Dendritic cell treated with granulocyte-macrophage colony-stimulating factor and Interleukin-4, amounts not matched to agents 40 ng/mL and 50 ng/mL, for 4 days (primary cell): ENCODE results near the gene MPZL2.

Source experiments
- H3K27ac Mint-ChIP-seq: one replicate; pipeline ENCODE4 v1.8.0; 2022; ENCODE audit warnings: mild to moderate bottlenecking, mixed read lengths
- H3K27me3 Mint-ChIP-seq: one replicate; pipeline ENCODE4 v1.8.0; 2022; ENCODE audit warnings: mild to moderate bottlenecking, mixed read lengths
- H3K36me3 Mint-ChIP-seq: one replicate; pipeline ENCODE4 v1.8.0; 2022; ENCODE audit warnings: low read depth, mixed read lengths
- H3K4me1 Mint-ChIP-seq: one replicate; pipeline ENCODE4 v1.8.0; 2022; ENCODE audit warnings: low read depth, mixed read lengths
- H3K4me3 Mint-ChIP-seq: one replicate; pipeline ENCODE4 v1.8.0; 2022; ENCODE audit warnings: mild to moderate bottlenecking, moderate library complexity, mixed read lengths
- H3K9me3 Mint-ChIP-seq: one replicate; pipeline ENCODE4 v1.8.0; 2022; ENCODE audit warnings: mixed read lengths
- intact Hi-C: fragments of 100-400 bp; cut with micrococcal nuclease; formaldehyde crosslinking; loops from one replicate; pipeline ENCODE4 v1.15.0; 2022

The MPZL2 gene

GRCh38 chr11:118295199-118295598 lies 31.1 kb upstream of the MPZL2 start:
- Mint-ChIP-seq H3K4me3 (no peak overlapping the region), H3K4me1 (peaks cover 25% of the 10 kb centered on the region), H3K27me3 (no peaks in the 10 kb centered on the region), H3K9me3 (peaks cover 1% of the 10 kb centered on the region), H3K27ac (no peak overlapping the region), H3K36me3 (no peaks in the 10 kb centered on the region)
- intact Hi-C loops = no loop called here

GRCh38 chr11:118294053-118294452 lies 30.0 kb upstream of the MPZL2 start:
- intact Hi-C loops = loop anchor here (1.0 kb wide), 1 partner anchor 58 kb away; no protein-coding TSS in a partner anchor
- peaks cover 30% of the 10 kb centered on the region for H3K4me1 Mint-ChIP-seq
- no peak overlapping the region for H3K4me3 Mint-ChIP-seq
- H3K27me3 Mint-ChIP-seq = no peaks in the 10 kb centered on the region
- no peaks in the 10 kb centered on the region for H3K36me3 Mint-ChIP-seq
- H3K27ac Mint-ChIP-seq = no peak overlapping the region
- peaks cover 8% of the 10 kb centered on the region for H3K9me3 Mint-ChIP-seq

GRCh38 chr11:118291477-118292135 lies 27.5 kb upstream of the MPZL2 start:
- Mint-ChIP-seq H3K36me3 (no peaks in the 10 kb centered on the region), H3K27ac (peak overlapping the region; percentile 21)

GRCh38 chr11:118290923-118291322 lies 26.8 kb upstream of the MPZL2 start:
- Mint-ChIP-seq H3K4me3 (no peak overlapping the region), H3K9me3 (peaks cover 8% of the 10 kb centered on the region)

More at GRCh38 chr11:118291477-118292135, 27.5 kb upstream of the MPZL2 start:
- Mint-ChIP-seq H3K4me1 (peaks cover 34% of the 10 kb centered on the region), H3K9me3 (peaks cover 8% of the 10 kb centered on the region), H3K4me3 (no peak overlapping the region), H3K27me3 (no peaks in the 10 kb centered on the region)
- intact Hi-C loops = loop anchor here (1.0 kb wide), 2 partner anchors 93 to 146 kb away; no protein-coding TSS in a partner anchor

DNA sequence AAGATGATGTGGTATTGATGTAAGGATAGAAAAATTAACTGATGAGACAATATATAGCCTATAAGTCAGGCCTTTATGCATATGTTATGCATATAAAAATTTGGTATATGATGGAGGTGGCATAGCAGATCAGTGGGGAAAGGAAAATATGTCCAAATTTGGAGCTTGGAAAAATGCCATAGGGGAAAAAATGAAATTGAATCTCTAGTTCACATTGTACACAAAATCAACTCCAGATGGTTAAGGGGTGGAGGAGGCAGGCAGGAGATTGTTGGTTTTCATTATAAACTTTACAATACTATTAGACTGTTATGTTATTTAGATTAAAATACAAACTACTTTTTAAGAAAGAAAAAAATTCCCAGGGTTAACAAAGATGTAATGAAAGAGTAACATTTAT lies 25.3 kb upstream of the MPZL2 start:
- peaks cover 31% of the 10 kb centered on the region for H3K4me1 Mint-ChIP-seq
- no peaks in the 10 kb centered on the region for H3K27me3 Mint-ChIP-seq
- no peak overlapping the region for H3K27ac Mint-ChIP-seq
- intact Hi-C loops = no loop called here
- peaks cover 8% of the 10 kb centered on the region for H3K9me3 Mint-ChIP-seq
- H3K36me3 Mint-ChIP-seq = no peaks in the 10 kb centered on the region
- no peak overlapping the region for H3K4me3 Mint-ChIP-seq

More at GRCh38 chr11:118290923-118291322, 26.8 kb upstream of the MPZL2 start:
- Mint-ChIP-seq H3K27ac (peak overlapping the region; percentile 21), H3K36me3 (no peaks in the 10 kb centered on the region), H3K27me3 (no peaks in the 10 kb centered on the region), H3K4me1 (peaks cover 37% of the 10 kb centered on the region)
- intact Hi-C loops = loop anchor here (1.0 kb wide), 2 partner anchors 93 to 146 kb away; no protein-coding TSS in a partner anchor

DNA sequence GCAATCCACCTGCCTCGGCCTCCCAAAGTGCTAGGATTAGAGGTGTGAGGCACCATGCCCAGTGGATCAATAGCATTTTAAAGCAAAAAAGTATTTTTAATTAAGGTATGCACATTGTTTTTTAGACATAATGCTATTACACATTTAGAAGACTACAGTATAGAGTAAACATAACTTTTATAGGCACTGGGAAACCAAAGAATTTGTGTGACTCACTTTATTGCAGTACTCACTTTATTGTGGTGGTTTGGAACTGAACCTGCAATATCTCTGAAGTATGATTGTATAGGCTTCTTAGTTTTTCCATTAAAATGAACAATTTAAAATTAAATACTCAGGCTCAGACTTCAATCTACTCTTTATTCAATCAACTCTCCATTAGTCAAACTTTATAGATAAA lies 22.9 kb upstream of the MPZL2 start:
- no peak overlapping the region for H3K27ac Mint-ChIP-seq
- intact Hi-C loops = no loop called here
- H3K9me3 Mint-ChIP-seq = peaks cover 8% of the 10 kb centered on the region
- no peaks in the 10 kb centered on the region for H3K27me3 Mint-ChIP-seq
- H3K36me3 Mint-ChIP-seq = no peaks in the 10 kb centered on the region
- peaks cover 30% of the 10 kb centered on the region for H3K4me1 Mint-ChIP-seq
- no peak overlapping the region for H3K4me3 Mint-ChIP-seq

GRCh38 chr11:118286545-118286944 lies 22.4 kb upstream of the MPZL2 start:
- Mint-ChIP-seq H3K4me1 (peaks cover 26% of the 10 kb centered on the region), H3K9me3 (peaks cover 8% of the 10 kb centered on the region), H3K27ac (no peak overlapping the region), H3K36me3 (no peaks in the 10 kb centered on the region), H3K27me3 (no peaks in the 10 kb centered on the region), H3K4me3 (no peak overlapping the region)
- intact Hi-C loops = no loop called here

DNA sequence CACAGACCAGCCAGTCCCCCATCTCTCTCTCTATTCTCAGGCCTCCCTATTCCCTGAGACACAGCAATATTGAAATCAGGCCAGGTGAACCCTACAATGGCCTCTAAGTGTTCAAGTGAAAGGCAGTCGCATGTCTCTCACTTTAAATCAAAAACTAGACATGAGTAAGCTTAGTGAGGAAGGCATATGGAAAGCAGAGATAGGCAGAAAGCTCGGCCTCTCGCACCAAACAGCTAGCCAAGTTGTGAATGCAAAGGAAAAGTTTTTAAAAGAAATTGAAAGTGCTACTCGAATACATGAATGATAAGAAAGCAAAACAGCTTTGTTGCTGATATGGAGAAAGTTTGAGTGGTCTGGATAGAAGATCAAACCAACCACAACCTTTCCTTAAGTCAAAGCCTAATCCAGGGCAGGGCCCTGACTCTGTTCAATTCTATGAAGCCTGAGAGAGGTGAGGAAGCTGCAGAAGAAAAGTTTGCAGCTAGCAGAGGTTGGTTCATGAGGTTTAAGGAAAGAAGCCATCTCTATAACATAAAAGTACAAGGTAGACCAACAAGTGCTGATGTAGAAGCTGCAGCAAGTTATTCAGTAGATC lies 19.8 kb upstream of the MPZL2 start:
- Mint-ChIP-seq H3K27ac (no peak overlapping the region), H3K4me1 (peaks cover 13% of the 10 kb centered on the region), H3K4me3 (no peak overlapping the region), H3K36me3 (no peaks in the 10 kb centered on the region), H3K27me3 (no peaks in the 10 kb centered on the region), H3K9me3 (no peaks in the 10 kb centered on the region)
- intact Hi-C loops = no loop called here

GRCh38 chr11:118283037-118283636 lies 19.0 kb upstream of the MPZL2 start:
- Mint-ChIP-seq H3K27ac (no peak overlapping the region), H3K27me3 (no peaks in the 10 kb centered on the region), H3K9me3 (no peaks in the 10 kb centered on the region), H3K4me3 (no peak overlapping the region), H3K36me3 (no peaks in the 10 kb centered on the region), H3K4me1 (peaks cover 11% of the 10 kb centered on the region)
- intact Hi-C loops = no loop called here

GRCh38 chr11:118282606-118283005 lies 18.5 kb upstream of the MPZL2 start:
- no peak overlapping the region for H3K27ac Mint-ChIP-seq
- H3K27me3 Mint-ChIP-seq = no peaks in the 10 kb centered on the region
- H3K4me3 Mint-ChIP-seq = no peak overlapping the region
- H3K9me3 Mint-ChIP-seq = no peaks in the 10 kb centered on the region
- peaks cover 11% of the 10 kb centered on the region for H3K4me1 Mint-ChIP-seq
- intact Hi-C loops = no loop called here
- no peaks in the 10 kb centered on the region for H3K36me3 Mint-ChIP-seq

DNA sequence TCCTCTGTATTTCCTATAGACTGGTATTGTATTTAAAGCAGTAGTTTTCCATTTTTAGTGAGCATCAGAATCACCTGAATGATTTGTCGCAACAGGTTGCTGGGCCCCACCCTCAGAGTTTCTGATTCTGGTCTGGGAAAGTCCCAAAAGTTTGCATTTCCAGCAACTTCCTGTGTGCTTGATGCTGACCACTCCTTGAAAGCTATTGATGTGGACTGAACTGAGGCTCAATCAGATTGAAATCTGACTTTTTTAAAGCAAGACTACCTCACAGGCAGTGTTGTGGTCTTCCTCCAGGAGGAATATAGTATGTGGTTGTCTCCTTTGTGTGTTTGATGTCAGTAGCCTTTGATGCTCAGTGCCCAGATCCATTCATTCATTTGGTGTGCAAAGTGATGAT lies 17.2 kb upstream of the MPZL2 start:
- no peaks in the 10 kb centered on the region for H3K27me3 Mint-ChIP-seq
- no peak overlapping the region for H3K4me3 Mint-ChIP-seq
- H3K4me1 Mint-ChIP-seq = peaks cover 11% of the 10 kb centered on the region
- no peaks in the 10 kb centered on the region for H3K9me3 Mint-ChIP-seq
- intact Hi-C loops = no loop called here
- H3K36me3 Mint-ChIP-seq = no peaks in the 10 kb centered on the region
- H3K27ac Mint-ChIP-seq = no peak overlapping the region

GRCh38 chr11:118277312-118277711 lies 13.2 kb upstream of the MPZL2 start:
- H3K27ac Mint-ChIP-seq = no peak overlapping the region
- H3K4me3 Mint-ChIP-seq = no peak overlapping the region
- H3K36me3 Mint-ChIP-seq = no peaks in the 10 kb centered on the region
- H3K9me3 Mint-ChIP-seq = no peaks in the 10 kb centered on the region
- peaks cover 6% of the 10 kb centered on the region for H3K4me1 Mint-ChIP-seq
- intact Hi-C loops = no loop called here
- H3K27me3 Mint-ChIP-seq = peaks cover 7% of the 10 kb centered on the region

DNA sequence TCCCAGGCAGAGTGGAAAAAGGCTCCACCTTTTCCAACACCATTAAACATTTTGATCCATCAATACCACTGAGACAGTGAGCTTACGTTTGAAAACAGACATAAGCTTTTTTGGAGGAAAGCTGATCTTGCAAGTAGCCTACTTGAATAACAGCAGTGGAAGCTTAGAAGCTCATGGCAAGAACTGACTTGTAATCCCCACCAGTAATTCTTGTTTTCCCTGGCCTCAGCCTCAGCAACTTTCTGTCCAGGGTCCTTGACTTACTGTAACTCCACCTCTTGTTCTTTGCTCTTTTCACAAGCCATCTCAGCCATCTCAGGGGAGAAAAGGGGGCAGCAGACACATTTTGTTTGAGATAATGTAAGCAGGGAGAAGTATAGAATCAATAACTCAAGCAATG lies 12.3 kb upstream of the MPZL2 start:
- H3K27ac Mint-ChIP-seq = no peak overlapping the region

DNA sequence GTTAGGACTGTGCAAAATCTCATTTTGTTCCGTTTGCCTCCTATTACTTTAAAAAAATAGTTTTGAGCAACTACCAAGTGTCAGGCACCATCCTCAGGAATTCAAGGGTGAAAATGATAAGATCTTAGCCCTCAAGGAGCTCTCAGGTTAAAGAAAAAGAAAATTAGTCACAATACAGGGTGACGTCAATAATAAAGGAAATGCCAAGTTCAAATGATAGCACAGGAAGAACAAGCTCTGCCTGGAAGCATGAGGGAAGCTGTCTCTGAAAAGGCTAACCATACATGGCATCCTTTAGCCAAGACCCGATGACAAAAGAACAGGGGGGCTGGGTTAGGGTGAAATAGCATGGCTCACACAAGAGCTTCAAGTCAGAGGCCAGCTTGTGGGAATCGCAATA lies 11.1 kb upstream of the MPZL2 start:
- Mint-ChIP-seq H3K27ac (no peak overlapping the region), H3K9me3 (no peaks in the 10 kb centered on the region), H3K4me3 (no peak overlapping the region), H3K36me3 (no peaks in the 10 kb centered on the region), H3K4me1 (no peaks in the 10 kb centered on the region), H3K27me3 (peaks cover 7% of the 10 kb centered on the region)
- intact Hi-C loops = no loop called here

More for the DNA sequence above, 12.3 kb upstream of the MPZL2 start:
- Mint-ChIP-seq H3K9me3 (no peaks in the 10 kb centered on the region), H3K4me1 (peaks cover 4% of the 10 kb centered on the region), H3K27me3 (peaks cover 7% of the 10 kb centered on the region), H3K4me3 (no peak overlapping the region), H3K36me3 (no peaks in the 10 kb centered on the region)
- intact Hi-C loops = no loop called here
